ENCODE data around the gene SCYGR6.
"Not testable (repeated sequence)": the region's sequence is repeated elsewhere in the genome, so short reads cannot be mapped to it uniquely, and the experiment has no call there.

The SCYGR6 gene

DNA sequence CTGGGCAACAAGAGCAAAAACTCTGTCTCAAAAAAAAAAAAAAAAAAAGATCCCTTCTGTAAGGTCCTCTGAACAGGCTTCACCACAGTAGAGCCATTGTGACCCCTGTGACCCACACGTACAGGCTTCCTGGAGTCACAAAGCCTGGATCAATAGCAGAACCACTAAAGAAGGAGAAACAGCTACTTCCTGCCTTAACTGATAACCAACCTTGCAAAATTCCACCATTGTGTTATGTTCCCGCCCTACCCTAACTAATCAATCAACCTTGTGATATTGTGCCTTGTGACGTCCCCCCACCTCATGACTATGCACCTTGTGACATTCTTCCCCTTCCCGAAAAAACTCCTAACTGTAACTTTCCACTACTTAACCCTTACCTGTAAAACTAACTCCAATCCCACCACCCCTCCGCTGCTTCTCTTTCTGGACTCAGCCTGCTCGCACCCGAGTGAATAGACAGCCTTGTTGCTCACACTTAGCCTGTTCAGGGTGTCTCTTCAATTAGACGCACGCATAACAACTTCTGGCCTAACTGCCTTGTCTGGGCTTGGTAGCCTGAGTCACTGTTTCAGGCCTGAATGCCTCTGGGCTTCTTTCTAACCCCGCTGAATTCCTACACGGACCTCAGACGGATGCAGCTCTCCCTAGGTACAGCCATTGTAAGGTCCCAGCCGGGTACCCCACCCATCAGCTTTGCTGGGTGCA, 35.0 kb upstream of the SCYGR6 start (continued):
- TF ChIP-seq, protein P1, sequence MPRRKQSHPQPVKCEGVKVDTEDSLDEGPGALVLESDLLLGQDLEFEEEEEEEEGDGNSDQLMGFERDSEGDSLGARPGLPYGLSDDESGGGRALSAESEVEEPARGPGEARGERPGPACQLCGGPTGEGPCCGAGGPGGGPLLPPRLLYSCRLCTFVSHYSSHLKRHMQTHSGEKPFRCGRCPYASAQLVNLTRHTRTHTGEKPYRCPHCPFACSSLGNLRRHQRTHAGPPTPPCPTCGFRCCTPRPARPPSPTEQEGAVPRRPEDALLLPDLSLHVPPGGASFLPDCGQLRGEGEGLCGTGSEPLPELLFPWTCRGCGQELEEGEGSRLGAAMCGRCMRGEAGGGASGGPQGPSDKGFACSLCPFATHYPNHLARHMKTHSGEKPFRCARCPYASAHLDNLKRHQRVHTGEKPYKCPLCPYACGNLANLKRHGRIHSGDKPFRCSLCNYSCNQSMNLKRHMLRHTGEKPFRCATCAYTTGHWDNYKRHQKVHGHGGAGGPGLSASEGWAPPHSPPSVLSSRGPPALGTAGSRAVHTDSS (tag by site-specific recombination; IDR thresholded peaks at IDR 0.05) = no peak
- TF ChIP-seq, protein P2, sequence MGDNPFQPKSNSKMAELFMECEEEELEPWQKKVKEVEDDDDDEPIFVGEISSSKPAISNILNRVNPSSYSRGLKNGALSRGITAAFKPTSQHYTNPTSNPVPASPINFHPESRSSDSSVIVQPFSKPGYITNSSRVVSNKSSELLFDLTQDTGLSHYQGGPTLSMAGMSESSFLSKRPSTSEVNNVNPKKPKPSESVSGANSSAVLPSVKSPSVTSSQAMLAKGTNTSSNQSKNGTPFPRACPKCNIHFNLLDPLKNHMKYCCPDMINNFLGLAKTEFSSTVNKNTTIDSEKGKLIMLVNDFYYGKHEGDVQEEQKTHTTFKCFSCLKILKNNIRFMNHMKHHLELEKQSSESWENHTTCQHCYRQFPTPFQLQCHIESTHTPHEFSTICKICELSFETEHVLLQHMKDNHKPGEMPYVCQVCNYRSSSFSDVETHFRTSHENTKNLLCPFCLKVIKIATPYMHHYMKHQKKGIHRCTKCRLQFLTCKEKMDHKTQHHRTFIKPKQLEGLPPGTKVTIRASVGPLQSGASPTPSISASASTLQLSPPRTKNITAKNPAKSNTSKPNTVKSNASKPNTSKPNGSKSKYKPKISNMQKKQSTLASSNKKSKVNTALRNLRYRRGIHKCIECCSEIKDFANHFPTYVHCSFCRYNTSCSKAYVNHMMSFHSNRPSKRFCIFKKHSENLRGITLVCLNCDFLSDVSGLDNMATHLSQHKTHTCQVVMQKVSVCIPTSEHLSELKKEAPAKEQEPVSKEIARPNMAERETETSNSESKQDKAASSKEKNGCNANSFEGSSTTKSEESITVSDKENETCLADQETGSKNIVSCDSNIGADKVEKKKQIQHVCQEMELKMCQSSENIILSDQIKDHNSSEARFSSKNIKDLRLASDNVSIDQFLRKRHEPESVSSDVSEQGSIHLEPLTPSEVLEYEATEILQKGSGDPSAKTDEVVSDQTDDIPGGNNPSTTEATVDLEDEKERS (tag by site-specific recombination; IDR thresholded peaks at IDR 0.05) = no peak
- TF ChIP-seq GLI4 (tag by site-specific recombination; IDR thresholded peaks at IDR 0.05) = no peak

DNA sequence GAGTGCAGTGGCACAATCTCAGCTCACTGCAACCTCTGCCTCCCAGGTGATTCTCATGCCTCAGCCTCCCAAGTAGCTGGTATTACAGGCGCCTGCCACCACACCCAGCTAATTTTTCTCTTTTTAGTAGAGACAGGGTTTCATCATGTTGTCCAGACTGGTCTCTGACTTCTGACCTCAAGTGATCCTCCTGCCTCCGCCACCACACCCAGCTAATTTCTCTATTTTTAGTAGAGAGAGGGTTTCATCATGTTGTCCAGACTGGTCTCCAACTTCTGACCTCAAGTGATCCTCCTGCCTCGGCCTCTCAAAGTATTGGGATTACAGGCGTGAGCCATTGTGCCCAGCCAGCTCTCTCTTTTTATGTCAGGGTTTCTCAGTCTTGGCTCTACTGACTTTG, 31.7 kb upstream of the SCYGR6 start:
- H3K4me3 ChIP-seq (ENCODE audit: low read depth, low read length); POLR2A ChIA-PET; H3K9me3 ChIP-seq (ENCODE audit: control insufficient read depth, insufficient read depth, low read depth, low read length); H3K27ac ChIP-seq (ENCODE audit: extremely low read depth, low read depth, low read length); H3K4me1 ChIP-seq (ENCODE audit: control insufficient read depth, insufficient read depth, low read length); H3K36me3 ChIP-seq (ENCODE audit: control insufficient read depth in 2 of 2, insufficient read depth in 1 of 2, low read length in 2 of 2): not testable (repeated sequence)
- CTCF ChIA-PET = interaction anchor here (1.2 to 1.8 kb wide), 2 partner anchors 10 to 98 kb away, joined by 3 to 12 read pairs; no protein-coding TSS in a partner anchor

DNA sequence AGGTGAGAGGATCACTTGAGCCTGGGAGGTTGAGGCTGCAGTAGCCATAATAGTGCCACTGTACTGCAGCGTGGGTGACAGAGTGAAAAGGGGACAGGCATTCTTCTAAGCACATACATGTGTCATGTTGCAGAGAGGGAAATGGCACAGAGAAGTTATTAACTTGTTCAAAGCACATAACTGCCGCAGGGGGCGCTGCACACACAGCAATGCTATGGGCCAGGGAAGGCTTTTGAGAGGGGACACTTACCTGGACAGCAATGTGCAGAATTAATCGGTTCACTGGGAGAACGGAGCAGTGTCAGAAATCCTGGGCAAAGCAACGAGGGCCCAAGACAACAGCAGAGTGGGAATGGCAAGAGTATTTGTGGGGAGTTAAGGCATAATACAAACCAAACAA, 23.5 kb upstream of the SCYGR6 start:
- Histone ChIP-seq H3K27ac (ENCODE audit: extremely low read depth, low read depth, low read length) (no peak overlapping the region), H3K4me3 (ENCODE audit: low read depth, low read length) (no peak overlapping the region), H3K9me3 (ENCODE audit: control insufficient read depth, insufficient read depth, low read depth, low read length) (no peaks in the 10 kb centered on the region), H3K4me1 (ENCODE audit: control insufficient read depth, insufficient read depth, low read length) (no peaks in the 10 kb centered on the region), H3K36me3 (ENCODE audit: control insufficient read depth in 2 of 2, insufficient read depth in 1 of 2, low read length in 2 of 2) (no peaks in the 10 kb centered on the region)
- ChIA-PET CTCF (no interaction called here), POLR2A (no interaction called here)
- TF ChIP-seq ZNF626 (tag by site-specific recombination; IDR thresholded peaks at IDR 0.05) = no peak
- TF ChIP-seq ZNF830 (tag by site-specific recombination; IDR thresholded peaks at IDR 0.05; ENCODE audit: low read depth) = no peak
- TF ChIP-seq ZNF423 (tag by site-specific recombination; IDR thresholded peaks at IDR 0.05) = no peak
- TF ChIP-seq, protein P3, sequence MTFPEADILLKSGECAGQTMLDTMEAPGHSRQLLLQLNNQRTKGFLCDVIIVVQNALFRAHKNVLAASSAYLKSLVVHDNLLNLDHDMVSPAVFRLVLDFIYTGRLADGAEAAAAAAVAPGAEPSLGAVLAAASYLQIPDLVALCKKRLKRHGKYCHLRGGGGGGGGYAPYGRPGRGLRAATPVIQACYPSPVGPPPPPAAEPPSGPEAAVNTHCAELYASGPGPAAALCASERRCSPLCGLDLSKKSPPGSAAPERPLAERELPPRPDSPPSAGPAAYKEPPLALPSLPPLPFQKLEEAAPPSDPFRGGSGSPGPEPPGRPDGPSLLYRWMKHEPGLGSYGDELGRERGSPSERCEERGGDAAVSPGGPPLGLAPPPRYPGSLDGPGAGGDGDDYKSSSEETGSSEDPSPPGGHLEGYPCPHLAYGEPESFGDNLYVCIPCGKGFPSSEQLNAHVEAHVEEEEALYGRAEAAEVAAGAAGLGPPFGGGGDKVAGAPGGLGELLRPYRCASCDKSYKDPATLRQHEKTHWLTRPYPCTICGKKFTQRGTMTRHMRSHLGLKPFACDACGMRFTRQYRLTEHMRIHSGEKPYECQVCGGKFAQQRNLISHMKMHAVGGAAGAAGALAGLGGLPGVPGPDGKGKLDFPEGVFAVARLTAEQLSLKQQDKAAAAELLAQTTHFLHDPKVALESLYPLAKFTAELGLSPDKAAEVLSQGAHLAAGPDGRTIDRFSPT (tag by site-specific recombination; IDR thresholded peaks at IDR 0.05) = no peak
- TF ChIP-seq, protein P2 (tag by site-specific recombination; IDR thresholded peaks at IDR 0.05) = no peak
- TF ChIP-seq, protein P4, sequence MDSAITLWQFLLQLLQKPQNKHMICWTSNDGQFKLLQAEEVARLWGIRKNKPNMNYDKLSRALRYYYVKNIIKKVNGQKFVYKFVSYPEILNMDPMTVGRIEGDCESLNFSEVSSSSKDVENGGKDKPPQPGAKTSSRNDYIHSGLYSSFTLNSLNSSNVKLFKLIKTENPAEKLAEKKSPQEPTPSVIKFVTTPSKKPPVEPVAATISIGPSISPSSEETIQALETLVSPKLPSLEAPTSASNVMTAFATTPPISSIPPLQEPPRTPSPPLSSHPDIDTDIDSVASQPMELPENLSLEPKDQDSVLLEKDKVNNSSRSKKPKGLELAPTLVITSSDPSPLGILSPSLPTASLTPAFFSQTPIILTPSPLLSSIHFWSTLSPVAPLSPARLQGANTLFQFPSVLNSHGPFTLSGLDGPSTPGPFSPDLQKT (IDR thresholded peaks at IDR 0.05; ENCODE audit: borderline replicate concordance, low read depth, low read length) = no peak
- no peak for TF ChIP-seq ZNF843 (tag by site-specific recombination; IDR thresholded peaks at IDR 0.05)
- TF ChIP-seq, protein P5, sequence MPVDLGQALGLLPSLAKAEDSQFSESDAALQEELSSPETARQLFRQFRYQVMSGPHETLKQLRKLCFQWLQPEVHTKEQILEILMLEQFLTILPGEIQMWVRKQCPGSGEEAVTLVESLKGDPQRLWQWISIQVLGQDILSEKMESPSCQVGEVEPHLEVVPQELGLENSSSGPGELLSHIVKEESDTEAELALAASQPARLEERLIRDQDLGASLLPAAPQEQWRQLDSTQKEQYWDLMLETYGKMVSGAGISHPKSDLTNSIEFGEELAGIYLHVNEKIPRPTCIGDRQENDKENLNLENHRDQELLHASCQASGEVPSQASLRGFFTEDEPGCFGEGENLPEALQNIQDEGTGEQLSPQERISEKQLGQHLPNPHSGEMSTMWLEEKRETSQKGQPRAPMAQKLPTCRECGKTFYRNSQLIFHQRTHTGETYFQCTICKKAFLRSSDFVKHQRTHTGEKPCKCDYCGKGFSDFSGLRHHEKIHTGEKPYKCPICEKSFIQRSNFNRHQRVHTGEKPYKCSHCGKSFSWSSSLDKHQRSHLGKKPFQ (tag by site-specific recombination; IDR thresholded peaks at IDR 0.05) = no peak
- TF ChIP-seq, protein P6, sequence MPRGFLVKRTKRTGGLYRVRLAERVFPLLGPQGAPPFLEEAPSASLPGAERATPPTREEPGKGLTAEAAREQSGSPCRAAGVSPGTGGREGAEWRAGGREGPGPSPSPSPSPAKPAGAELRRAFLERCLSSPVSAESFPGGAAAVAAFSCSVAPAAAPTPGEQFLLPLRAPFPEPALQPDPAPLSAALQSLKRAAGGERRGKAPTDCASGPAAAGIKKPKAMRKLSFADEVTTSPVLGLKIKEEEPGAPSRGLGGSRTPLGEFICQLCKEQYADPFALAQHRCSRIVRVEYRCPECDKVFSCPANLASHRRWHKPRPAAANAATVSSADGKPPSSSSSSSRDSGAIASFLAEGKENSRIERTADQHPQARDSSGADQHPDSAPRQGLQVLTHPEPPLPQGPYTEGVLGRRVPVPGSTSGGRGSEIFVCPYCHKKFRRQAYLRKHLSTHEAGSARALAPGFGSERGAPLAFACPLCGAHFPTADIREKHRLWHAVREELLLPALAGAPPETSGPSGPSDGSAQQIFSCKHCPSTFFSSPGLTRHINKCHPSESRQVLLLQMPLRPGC (tag by site-specific recombination; IDR thresholded peaks at IDR 0.05) = no peak
- TF ChIP-seq, protein P7, sequence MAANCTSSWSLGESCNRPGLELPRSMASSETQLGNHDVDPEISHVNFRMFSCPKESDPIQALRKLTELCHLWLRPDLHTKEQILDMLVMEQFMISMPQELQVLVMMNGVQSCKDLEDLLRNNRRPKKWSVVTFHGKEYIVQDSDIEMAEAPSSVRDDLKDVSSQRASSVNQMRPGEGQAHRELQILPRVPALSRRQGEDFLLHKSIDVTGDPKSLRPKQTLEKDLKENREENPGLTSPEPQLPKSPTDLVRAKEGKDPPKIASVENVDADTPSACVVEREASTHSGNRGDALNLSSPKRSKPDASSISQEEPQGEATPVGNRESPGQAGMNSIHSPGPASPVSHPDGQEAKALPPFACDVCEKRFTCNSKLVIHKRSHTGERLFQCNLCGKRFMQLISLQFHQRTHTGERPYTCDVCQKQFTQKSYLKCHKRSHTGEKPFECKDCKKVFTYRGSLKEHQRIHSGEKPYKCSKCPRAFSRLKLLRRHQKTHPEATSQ (tag by site-specific recombination; IDR thresholded peaks at IDR 0.05) = no peak
- TF ChIP-seq SP3 (tag by site-specific recombination; IDR thresholded peaks at IDR 0.05) = no peak
- no peak for TF ChIP-seq YY1 (tag by site-specific recombination; IDR thresholded peaks at IDR 0.05)
- TF ChIP-seq ZNF366 (tag by site-specific recombination; conservative IDR thresholded peaks at IDR 0.05) = no peak
